ENCODE data around the gene TFE3.

Gene TFE3, protein sequence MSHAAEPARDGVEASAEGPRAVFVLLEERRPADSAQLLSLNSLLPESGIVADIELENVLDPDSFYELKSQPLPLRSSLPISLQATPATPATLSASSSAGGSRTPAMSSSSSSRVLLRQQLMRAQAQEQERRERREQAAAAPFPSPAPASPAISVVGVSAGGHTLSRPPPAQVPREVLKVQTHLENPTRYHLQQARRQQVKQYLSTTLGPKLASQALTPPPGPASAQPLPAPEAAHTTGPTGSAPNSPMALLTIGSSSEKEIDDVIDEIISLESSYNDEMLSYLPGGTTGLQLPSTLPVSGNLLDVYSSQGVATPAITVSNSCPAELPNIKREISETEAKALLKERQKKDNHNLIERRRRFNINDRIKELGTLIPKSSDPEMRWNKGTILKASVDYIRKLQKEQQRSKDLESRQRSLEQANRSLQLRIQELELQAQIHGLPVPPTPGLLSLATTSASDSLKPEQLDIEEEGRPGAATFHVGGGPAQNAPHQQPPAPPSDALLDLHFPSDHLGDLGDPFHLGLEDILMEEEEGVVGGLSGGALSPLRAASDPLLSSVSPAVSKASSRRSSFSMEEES

DNA sequence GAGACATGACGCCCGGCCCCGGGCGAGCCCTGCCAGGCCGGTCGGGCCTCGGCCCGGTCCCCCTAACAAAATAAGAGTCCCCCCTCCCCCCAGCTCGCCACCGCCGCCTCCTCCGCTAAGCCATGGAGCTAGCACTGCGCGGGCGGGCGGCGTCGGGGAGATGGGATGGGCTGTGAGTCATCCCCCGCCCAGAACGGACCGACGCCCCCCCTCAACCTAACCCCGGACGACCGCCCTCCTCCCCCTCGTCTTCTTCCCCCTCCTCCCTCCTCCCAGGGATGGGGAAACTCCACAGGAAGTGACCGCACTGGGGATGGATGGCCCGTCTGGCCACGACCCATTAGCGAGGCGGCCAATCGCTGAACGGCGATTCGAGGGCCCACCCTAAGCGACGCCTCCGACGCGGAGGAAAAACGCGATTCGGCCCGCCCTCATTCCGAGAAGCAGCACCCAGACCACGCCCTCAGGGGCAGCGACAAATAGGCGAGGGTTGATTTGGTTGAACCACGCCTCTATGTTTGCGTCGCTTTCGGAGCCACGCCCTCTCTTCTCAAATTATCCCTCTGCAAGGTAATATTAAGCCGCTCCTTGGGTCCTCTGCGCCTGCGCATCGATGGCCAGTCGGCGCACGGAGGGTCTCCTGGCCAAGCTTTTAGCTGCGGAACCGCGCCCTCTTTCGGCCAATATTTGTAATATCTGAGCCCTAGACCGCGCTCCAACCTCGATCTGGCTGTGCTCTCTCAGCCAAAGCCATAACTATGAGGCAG, at the start of gene TFE3:
TSS of gene TFE3 (minus strand) at position 138 of the 767 bp plus-strand sequence. CDS start at position 7, 131 bp downstream.
- peak; percentile 92 to 93 for DNase-seq

DNA sequence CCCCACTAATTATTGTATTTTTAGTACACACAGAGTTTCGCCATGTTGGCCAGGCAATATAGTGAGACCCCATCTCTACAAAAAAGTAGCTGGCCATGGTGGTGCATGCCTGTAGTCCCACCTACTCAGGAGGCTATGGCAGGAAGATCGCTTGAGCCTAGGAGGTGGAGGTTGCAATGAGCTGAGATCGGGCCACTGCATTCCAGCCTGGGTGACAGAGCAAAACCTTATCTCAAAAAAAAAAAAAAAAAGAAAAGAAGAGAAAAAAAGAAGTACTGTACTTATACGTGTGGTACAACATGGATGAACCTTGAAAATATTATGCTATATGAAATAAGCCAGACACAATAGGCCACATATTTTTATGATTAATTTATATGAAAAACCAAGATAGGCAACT, 46.4 kb upstream of the TFE3 start:
- DNase-seq: no peak

DNA sequence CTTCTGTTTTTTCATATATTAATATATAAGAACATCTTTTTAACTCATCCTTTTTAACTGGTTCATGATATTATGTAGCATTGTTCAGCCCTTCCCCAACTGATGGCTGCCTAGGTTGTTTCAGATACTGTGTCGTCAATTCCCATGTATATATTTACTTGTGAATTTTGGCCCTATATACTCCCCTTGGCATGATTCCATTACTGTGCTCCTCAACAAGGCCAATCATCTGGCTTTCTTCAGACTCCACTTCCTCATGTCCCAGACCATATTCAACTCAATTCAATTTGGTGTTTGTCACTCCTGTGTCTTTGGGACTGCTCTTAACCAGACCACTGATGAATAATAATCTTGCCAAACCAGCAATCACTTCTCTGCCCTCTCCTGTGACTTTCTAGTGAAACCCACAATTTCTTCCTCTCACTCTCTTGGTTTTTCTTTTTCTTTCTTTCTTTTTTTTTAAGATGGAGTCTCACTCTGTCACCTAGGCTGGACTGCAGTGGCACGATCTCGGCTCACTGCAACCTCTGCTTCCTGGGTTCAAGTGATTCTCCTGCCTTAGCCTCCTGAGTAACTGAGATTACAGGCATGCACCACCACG, 39.2 kb upstream of the TFE3 start:
- DNase-seq: no peak

DNA sequence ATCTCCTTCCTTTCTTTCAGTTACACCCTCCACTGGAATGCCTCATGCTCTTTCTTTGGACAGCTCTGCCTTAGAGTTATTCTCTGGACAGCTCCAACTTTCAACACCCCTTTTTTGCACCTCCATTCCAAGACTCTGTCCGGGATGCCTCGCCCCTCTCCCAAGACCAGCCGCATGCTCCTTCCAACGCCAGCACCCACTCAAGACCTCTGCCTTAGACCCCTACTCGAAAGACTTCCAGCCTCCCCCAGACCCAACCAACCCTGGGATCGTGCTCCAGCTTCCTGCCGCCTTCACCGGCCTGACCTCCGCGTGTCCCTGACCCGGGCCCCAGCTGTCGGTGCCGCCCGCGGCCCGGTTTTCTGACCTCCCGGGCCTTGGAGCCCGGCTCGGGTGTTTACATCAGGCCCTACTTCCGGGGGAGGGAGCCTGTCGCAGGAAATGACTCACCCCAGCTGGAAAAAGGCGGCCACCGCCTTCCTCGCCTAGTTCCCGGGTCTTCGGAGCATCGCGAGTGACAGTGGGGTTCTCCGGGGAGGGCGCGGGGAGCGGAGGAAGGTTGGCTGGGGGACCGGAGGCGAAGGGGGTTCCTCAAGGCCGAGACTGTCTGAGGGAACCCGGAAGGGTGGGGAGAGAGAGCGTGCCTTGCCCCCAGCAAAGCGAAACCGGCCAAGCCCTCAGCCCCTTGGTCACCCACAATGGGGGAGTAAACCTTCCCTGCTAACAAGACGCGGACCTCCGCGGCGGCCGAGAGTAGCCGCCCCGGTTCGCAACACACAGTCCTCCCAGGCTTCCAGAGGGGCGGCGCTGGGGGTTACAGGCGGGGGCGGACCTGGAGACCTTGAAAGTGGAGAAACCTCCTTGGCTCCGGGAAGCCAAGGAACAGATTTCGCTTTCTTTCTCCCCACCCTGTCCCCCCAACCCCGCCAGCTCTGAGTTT, 36.6 kb upstream of the TFE3 start, which contains the start of gene WDR45:
TSS of gene WDR45 (minus strand) at position 399 of the 940 bp plus-strand sequence. CDS start 1,792 bp downstream, outside the sequence.
- DNase-seq: peak in 1 of 2 experiments; percentile 1

DNA sequence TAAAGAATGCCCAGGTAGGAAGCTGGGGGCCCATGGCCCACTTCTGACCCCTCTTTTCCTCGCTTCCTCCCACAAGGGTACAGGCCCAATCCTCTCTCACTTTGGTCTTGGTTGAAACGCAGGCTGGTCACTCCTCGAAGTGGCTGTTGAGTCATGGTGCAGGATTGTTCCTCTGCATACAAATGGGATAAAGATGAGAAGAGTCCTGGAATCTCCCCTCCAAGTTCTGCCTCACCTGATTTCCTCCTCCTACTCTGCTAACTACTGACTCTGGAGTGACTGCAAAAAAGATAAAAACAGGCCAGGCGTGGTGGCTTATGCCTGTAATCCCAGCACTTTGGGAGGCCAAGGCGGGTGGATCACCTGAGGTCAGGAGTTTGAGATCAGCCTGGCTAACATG, 34.8 kb upstream of the TFE3 start:
- DNase-seq: no peak

DNA sequence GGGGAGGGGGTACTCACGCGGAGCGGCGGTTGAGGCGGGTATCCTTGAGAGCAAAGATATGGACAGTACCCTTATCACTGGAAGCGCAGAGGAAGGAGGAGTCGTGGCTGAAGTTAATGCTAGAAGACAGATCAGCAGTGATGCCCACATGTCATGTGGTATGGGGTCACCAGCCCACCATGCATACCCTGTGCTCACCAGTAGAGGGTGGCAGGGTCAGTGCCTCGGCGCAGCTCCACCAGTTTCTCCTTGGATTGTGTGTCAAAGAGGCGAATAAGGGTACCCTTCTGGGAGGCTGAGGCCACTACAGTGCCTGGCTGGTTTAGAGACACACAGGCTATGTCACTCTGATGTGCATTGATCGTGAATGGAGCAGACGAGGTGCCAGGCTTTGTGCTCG, 32.2 kb upstream of the TFE3 start:
- no peak for DNase-seq

DNA sequence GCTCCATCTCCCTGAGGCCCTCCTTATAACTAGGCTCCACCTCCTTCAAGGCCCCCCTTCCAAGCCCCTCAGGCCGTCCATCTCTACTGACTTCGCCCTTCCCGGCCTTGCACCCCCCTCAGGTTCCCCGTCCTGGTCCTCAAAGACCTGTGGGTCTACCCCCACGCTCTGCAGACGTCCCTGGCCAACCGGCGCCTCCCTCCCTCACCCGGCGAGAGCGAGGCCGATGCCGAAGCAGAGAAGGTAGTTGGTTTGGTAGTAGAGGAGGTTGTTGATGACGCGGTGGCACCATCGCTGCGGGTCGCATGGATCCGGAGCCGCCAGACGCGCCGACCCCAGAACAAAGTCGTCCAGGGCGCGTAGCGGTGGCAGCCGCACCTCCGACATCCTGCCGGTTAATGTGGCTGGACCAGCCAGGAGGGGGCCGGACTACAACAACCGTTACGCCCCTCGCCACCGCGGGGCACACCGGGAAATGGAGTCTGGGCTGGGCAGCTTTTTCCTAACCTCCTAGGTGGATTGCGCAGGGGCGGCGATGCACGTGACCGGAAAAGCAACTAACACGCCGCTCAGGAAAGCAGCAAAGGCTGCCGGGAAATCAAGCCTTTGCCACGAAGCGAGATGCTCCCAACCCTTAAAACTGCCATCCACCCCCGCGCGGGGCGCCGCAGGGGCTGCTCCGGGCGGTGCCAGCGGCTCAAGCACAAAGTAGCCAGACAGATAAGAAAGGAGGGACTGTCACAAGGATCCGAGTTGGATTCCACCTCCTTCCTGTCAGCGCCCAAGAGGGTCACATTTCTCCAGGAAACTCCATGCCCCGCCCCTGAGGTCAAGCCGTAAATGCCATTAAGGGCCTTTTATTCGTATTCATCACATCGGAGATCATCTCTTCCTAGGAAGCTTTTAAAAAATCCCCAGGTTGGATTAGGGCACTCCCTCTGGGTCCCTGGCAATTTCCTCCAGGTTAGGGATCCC, 30.7 kb upstream of the TFE3 start, which contains the start of gene PRAF2:
TSS of gene PRAF2 (minus strand) at position 402 of the 975 bp plus-strand sequence. CDS start at position 387, 15 bp downstream.
- DNase-seq: peak; percentile 13 to 64

DNA sequence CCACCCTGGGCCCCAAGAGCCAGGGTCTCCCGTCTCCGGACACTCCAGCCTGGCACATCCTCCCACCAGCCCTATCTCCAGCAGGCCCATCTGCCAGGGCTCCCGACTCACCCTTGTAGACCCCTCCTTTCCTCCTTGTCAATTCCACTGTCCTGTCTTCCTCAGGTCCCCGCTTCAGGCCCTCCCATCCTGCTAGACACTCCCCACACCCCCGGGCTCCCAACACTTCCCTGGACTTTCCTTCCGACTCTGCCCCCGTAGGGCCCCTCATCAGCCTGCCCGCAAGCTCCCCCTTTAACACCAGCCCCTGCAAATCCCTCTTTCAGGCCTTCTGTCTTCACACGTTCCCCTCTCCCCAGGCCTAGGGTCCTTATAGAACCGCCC, 29.5 kb upstream of the TFE3 start:
- DNase-seq: no peak

DNA sequence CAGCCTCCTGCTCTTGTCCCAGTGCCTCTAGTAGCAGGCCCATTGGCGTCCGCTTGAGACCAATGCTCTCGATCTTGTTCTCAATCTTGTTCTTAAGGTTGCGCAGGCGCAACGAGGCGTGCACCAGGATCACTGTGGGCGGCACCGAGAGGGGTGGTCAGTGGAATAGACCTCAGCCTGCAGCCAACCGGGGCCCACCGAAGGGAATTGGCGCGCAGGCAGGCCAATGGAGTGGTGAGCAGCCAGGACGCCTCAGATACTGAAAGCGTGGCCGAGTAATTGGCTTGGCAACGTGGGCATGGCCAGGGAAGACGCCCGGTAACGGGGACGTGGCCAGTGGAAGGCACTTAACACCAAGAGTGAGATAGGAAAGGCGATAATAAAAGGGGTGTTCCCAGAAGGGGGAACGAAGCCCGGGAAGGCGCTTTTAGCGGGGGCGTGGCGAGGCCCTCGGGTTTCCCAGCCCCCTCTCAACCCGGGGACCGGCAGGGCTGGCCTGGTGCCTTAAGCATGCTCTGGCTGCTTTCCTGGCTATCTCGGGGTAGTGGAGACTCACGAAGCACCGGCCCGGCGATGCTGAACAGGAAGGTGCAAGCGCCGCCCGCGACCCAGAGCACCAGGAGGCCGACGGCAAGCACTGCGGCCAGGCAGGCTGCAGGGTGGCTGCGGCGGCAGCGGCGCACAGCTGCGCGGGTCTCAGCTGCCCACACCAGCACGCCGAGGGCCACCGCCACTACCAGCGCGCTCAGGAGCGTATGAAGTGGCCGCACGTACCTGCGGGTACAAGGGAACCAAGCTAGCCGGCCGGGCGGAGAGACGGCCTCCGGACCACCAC, 28.9 kb upstream of the TFE3 start:
- DNase-seq: peak; percentile 22 to 41

DNA sequence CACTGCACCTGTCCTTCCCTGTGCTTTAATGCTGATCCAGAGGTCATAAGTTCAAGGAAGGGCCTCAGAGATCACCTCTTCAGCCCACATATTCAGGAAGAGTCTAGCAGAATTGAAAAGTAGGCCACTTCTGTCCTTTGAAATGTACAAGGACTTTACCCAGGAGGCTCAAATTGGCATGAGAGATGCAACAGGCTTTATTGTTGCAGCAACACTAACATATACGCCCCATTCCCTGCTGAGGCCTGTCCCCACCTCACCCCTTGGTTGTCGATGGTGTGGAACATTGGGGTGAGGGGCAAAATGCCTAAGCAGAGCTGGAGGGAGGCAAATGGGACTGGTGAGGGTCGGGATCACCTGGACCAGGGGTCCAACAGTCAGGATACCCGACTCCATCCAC, 27.8 kb upstream of the TFE3 start:
- no peak for DNase-seq

DNA sequence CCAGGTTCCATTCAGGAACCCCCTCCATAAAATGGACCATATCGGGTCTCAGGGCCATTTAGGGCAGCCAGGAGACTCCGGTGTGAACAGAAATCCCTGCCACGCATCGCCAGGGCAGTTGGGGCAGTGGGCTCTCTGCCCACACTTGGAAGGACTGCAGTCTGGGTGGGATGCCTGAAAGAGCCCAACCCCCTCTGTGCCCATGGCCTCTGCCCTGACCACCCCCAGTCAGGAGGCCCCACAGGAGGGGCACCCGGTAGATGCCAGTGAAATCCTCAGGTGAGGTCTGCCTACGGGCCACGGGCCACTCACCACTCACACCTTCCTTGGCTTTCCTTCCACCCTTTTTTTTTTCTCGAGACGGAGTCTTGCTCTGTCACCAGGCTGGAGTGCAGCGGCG, 25.9 kb upstream of the TFE3 start:
- no peak for DNase-seq

DNA sequence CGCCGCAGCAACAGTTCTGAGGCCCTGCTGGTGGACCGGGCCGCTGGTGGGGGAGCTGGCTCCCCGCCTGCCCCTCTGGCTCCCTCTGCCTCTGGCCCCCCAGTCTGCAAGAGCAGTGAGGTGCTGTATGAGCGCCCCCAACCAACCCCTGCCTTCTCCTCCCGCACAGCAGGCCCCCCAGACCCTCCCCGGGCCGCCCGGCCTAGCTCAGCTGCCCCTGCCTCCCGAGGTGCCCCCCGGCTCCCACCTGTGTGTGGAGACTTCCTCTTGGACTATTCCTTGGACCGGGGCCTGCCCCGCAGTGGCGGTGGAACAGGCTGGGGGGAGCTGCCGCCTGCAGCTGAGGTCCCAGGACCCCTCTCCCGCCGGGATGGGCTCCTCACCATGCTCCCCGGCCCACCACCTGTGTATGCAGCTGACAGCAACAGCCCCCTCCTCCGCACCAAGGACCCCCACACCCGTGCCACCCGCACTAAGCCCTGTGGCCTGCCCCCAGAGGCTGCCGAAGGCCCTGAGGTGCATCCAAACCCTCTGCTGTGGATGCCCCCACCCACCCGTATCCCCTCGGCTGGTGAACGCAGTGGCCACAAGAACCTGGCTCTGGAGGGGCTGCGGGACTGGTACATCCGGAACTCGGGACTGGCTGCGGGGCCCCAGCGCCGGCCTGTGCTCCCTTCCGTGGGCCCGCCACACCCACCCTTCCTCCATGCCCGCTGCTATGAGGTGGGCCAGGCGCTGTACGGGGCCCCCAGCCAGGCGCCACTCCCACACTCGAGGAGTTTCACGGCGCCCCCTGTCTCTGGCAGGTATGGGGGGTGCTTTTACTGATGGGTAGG, 24.3 kb upstream of the TFE3 start:
- no peak for DNase-seq

DNA sequence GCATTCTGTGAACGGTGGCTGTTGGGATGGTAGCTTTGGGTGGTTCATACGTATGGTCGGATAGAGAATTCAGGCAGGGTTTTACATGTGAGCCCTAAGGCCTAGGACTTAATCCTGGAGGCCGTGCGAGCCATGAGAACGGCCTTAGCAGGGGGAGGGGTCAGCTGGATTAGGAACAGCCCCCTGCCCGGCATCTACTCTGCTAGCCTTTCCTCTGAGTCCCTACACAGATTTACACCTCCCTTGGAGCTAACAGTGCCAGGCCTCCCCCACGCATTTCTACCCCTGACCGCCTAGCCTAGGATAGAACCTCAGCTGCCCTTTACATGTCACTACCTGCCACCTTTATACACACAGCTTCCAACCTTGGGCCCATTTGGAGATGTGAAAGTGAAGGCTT, 23.5 kb upstream of the TFE3 start:
- no peak for DNase-seq

DNA sequence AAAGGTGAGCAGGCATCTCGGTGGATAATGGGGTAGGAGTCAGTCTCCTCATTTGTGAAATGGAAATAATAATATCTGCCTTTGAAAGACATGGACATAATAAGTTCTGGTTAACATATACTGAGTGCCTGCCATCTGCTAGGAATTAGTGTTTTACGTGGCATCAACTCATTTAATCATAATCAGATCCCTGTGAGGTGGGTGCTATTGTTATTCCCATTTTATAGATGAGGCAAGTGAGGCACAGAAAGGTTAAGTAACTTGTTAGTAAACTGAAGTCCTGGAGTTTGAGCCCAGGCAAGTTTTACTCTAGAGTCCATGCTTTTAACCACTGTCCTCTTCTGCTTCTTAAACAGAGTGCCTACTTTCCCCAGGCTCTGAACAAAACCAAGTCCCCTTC, 23.1 kb upstream of the TFE3 start:
- DNase-seq: no peak

DNA sequence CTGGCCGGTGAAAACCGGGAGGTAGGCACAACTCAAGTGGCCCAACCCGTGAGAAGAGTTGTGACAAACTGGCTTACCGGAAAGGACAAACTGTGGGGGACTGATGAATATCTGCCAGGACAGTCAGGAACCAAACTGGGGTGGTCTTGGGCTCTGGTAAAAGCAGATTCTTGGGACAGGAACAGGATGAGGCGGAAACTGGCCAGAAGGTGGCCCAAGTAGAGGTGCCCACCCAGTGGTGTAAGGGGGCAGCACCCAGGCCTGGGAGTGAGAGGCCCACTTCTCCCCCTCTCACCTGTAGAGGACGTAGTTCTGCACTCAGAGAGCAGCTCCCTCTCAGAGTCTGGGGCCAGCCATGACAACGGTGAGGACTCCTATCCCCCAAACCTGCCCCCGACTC, 21.6 kb upstream of the TFE3 start:
- DNase-seq: no peak

DNA sequence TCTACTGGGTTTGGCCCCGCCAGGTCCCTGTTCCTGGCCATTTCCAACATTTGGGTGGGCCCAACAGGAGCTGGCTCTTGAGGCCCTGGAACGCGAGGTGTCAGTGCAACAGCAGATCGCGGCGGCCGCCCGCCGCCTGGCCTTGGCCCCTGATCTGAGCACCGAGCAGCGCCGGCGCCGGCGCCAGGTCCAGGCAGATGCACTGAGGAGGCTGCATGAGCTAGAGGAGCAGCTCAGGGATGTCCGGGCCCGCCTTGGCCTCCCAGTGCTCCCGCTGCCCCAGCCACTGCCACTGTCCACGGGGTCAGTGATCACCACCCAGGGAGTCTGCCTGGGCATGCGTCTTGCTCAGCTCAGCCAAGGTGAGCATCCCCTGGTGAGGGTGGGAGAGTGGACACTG, 21.1 kb upstream of the TFE3 start:
- no peak for DNase-seq

DNA sequence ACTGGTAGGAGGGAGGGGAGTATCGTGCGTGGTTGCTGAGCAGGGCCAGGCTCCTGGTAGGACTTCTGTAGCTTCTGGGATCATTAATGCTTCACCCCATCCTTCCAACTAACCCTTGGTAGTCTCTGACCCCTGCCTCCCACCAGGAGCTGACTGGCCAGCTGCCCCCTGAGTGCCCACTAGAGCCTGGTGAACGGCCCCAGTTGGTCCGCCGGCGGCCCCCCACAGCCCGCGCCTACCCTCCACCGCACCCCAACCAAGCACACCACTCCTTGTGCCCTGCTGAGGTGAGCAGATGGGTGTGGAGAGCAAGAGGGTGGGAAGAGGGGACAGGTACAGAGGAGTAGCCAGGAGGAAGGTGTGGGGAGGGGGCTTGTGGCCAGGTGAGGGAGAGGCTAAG, 20.6 kb upstream of the TFE3 start:
- DNase-seq: no peak

DNA sequence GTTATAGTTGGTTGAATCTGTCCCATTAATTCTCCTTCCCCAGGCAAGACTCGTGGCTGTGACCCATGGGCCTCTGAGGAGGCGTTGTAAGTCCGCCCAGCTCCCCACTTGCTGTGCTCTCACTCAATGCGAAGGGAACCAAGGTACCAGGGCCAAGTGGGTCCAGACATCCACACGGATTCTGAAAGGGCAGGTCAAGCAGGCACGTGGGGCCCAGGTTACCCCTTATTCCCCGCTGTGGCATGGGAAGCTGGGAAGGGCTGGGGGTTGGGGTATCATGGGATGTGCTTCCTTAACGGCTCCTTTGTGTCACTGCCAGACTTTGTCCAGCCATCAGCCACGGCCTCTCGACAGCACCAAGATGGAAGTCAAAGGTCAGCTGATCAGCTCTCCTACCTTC, 18.8 kb upstream of the TFE3 start:
- DNase-seq: no peak

DNA sequence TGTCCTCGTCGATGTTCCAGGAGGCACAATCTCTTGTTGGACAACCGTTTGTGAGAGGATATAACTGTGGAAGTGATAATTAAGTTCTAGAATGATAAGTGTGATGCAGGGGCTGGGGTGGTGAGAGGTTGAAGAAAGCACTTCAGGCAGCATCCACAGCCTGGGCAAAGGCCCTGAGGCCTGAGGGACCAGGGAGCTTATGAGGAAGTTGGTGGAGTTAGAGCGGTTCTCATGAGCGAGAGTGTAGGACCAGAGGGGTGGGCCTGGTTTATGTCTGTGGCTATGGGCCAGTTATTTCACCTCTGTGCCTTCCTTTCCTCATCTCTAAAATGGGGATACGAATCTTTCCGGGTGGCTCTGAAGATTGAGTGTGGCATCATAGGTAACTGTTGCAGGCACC, 18.3 kb upstream of the TFE3 start:
- DNase-seq: no peak

Measured in cerebellar nuclear complex (tissue), 1 donor.